IPS DF 6.9 (cell line): ENCODE data around the gene HTRA2.

Experiments used
- DNase-seq: peaks from one replicate; pipeline ENCODE4 v3.0.0-alpha.2; 2013; ENCODE audit warnings: low read depth, low spot score
- H3K27ac ChIP-seq: one replicate; pipeline ENCODE4 v1.5.1; 2013; ENCODE audit warnings: low read length, control low read depth
- H3K27me3 ChIP-seq: 2 replicates; pipeline ENCODE4 v1.6.1; 2013; ENCODE audit warnings: mild to moderate bottlenecking, low read length; ENCODE audit not compliant: control insufficient read depth, insufficient read depth
- H3K36me3 ChIP-seq: 2 replicates; pipeline ENCODE4 v1.6.1; 2013; ENCODE audit warnings: low read length; ENCODE audit not compliant: control insufficient read depth, insufficient read depth
- H3K4me1 ChIP-seq: 2 replicates; pipeline ENCODE4 v1.6.1; 2013; ENCODE audit warnings: low read length; ENCODE audit not compliant: control insufficient read depth, insufficient read depth
- H3K4me3 ChIP-seq: 2 replicates; pipeline ENCODE4 v1.5.1; 2013; ENCODE audit warnings: mild to moderate bottlenecking, low read length
- H3K9me3 ChIP-seq: 2 replicates; pipeline ENCODE4 v1.6.1; 2013; ENCODE audit warnings: low read length, inconsistent platforms; ENCODE audit not compliant: control insufficient read depth, insufficient read depth
- WGBS: extraction: QIAGEN DNeasy Blood & Tissue Kit; methylation state at CpG from one replicate; pipeline ENCODE4 v1.1.7; 2013; ENCODE audit warnings: mixed read lengths, missing lambda C conversion rate; ENCODE audit not compliant: insufficient read length, insufficient coverage; 5-methylcytosine and 5-hydroxymethylcytosine counted together

Gene HTRA2

DNA sequence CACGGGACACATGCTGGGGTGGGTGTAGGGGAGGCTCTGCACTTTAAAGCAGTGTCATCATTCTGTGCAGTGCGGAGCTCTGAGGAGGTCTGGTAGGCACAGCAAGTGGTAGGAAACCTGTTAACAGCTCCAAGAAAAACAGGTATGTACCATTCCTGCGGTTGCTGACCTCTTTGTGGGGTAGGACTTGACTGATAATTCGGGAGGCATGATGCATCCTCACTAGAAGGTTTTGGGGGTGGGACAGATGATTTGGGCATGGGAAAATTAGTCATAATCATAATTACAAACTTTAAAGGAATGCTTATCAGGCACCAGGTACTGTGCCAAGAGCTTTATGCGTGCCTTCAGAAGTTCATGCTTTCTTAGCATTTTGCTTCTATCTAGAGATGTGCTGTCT is 34.5 kb downstream of the HTRA2 start:
- no CpG with 5 or more reads among the region's 5 CpGs for WGBS
- no peak overlapping the region for H3K4me3 ChIP-seq
- no peak overlapping the region for H3K27ac ChIP-seq

GRCh38 chr2:74566076-74566753 is 36.5 kb downstream of the HTRA2 start:
- Histone ChIP-seq H3K27me3 (no peaks in the 10 kb centered on the region), H3K4me1 (no peaks in the 10 kb centered on the region), H3K4me3 (no peak overlapping the region), H3K9me3 (no peaks in the 10 kb centered on the region), H3K36me3 (peaks cover 3% of the 10 kb centered on the region; the same call in 1 of the 2 replicates), H3K27ac (no peak overlapping the region)
- DNase-seq, result no peak
- no CpG with 5 or more reads among the region's 7 CpGs for WGBS

More for the DNA sequence above, 34.5 kb downstream of the HTRA2 start:
- H3K9me3 ChIP-seq, result no peaks in the 10 kb centered on the region
- no peak for DNase-seq
- H3K36me3 ChIP-seq, result peaks cover 3% of the 10 kb centered on the region; the same call in 1 of the 2 replicates
- no peaks in the 10 kb centered on the region for H3K27me3 ChIP-seq
- H3K4me1 ChIP-seq, result peaks cover 3% of the 10 kb centered on the region; the same call in 1 of the 2 replicates

- Histone ChIP-seq H3K4me3 (no peak overlapping the region), H3K27ac (no peak overlapping the region), H3K9me3 (no peaks in the 10 kb centered on the region), H3K36me3 (peaks cover 3% of the 10 kb centered on the region; the same call in 1 of the 2 replicates), H3K27me3 (no peaks in the 10 kb centered on the region), H3K4me1 (no peaks in the 10 kb centered on the region)
- DNase-seq, result no peak
Observed at GRCh38 chr2:74566754-74567085, 37.0 kb downstream of the HTRA2 start.

GRCh38 chr2:74567881-74568280 is 38.1 kb downstream of the HTRA2 start:
- no peak overlapping the region for H3K4me3 ChIP-seq
- DNase-seq, result no peak
- no CpG with 5 or more reads among the region's 5 CpGs for WGBS
- H3K4me1 ChIP-seq, result no peaks in the 10 kb centered on the region
- H3K9me3 ChIP-seq, result no peaks in the 10 kb centered on the region
- no peak overlapping the region for H3K27ac ChIP-seq
- peaks cover 3% of the 10 kb centered on the region; the same call in 1 of the 2 replicates for H3K36me3 ChIP-seq
- H3K27me3 ChIP-seq, result no peaks in the 10 kb centered on the region

DNA sequence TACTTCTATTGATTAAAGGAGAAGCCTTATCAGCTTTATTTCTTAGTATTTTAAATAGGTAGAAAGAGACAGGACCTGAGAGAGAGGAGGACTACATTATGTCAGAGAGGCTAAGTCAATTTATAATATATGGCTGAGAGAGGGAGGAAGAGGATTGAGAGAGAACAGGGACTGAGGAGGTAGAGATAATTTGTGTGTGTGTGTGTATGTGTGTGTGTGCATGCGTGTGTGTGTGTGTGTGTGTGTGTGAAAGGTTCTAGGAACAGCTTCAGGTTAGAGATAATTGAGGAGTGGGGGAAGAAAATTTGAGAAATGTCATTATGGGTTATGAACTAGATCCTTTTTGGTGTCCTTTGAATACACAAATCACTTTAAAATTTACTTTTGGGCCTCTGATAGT is 40.0 kb downstream of the HTRA2 start:
- no CpG with 5 or more reads among the region's 1 CpG for WGBS

GRCh38 chr2:74571058-74571457 is 41.3 kb downstream of the HTRA2 start:
- Histone ChIP-seq H3K27ac (no peak overlapping the region), H3K9me3 (no peaks in the 10 kb centered on the region), H3K4me1 (no peaks in the 10 kb centered on the region), H3K36me3 (no peaks in the 10 kb centered on the region), H3K4me3 (no peak overlapping the region), H3K27me3 (no peaks in the 10 kb centered on the region)
- no peak for DNase-seq
- WGBS, result no CpG with 5 or more reads among the region's 1 CpG

More for the DNA sequence above, 40.0 kb downstream of the HTRA2 start:
- DNase-seq, result no peak
- H3K27me3 ChIP-seq, result no peaks in the 10 kb centered on the region
- H3K9me3 ChIP-seq, result no peaks in the 10 kb centered on the region
- H3K4me3 ChIP-seq, result no peak overlapping the region
- H3K27ac ChIP-seq, result no peak overlapping the region
- no peaks in the 10 kb centered on the region for H3K36me3 ChIP-seq
- H3K4me1 ChIP-seq, result no peaks in the 10 kb centered on the region

- no peak for DNase-seq
- no CpG with 5 or more reads among the region's 3 CpGs for WGBS
- no peaks in the 10 kb centered on the region for H3K9me3 ChIP-seq
- H3K27me3 ChIP-seq, result no peaks in the 10 kb centered on the region
- no peak overlapping the region for H3K27ac ChIP-seq
- H3K4me1 ChIP-seq, result no peaks in the 10 kb centered on the region
- H3K36me3 ChIP-seq, result no peaks in the 10 kb centered on the region
- H3K4me3 ChIP-seq, result no peak overlapping the region
Observed at GRCh38 chr2:74572178-74572925, 42.6 kb downstream of the HTRA2 start.

- 0 out of 2 replicates have a peak, but pooled peaks cover 1% of the 10 kb centered on the region for H3K4me1 ChIP-seq
- WGBS, result no CpG with 5 or more reads among the region's 7 CpGs
- DNase-seq, result no peak
- H3K27me3 ChIP-seq, result no peaks in the 10 kb centered on the region
- no peak overlapping the region for H3K27ac ChIP-seq
- H3K4me3 ChIP-seq, result no peak overlapping the region
- no peaks in the 10 kb centered on the region for H3K36me3 ChIP-seq
- no peaks in the 10 kb centered on the region for H3K9me3 ChIP-seq
Observed at GRCh38 chr2:74573747-74574562, 44.2 kb downstream of the HTRA2 start.

DNA sequence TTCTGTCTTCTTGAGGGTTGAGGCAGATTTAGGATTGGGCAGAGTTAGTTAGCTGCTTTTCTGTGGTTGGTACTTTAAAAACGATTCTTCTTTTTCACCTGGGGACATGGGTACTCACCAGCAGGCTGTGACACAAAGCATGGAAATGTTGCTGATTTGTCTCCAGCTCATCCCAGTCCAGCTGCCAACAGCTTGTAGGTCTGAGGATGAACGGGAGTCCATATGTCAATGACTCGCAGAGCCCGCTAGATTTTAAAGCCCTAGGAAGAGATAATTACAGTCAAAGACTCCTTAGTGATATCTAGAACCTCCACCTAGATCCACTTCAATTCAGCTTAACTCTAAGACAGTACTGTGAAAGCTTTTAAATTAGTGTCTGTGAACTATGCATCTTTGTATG is 45.6 kb downstream of the HTRA2 start:
- Histone ChIP-seq H3K9me3 (no peaks in the 10 kb centered on the region), H3K4me1 (0 out of 2 replicates have a peak, but pooled peaks cover 1% of the 10 kb centered on the region), H3K36me3 (no peaks in the 10 kb centered on the region), H3K27me3 (no peaks in the 10 kb centered on the region), H3K27ac (no peak overlapping the region), H3K4me3 (no peak overlapping the region)
- no peak for DNase-seq
- WGBS, result no CpG with 5 or more reads among the region's 4 CpGs

GRCh38 chr2:74576211-74576862 is 46.6 kb downstream of the HTRA2 start:
- H3K36me3 ChIP-seq, result no peaks in the 10 kb centered on the region
- H3K4me1 ChIP-seq, result 0 out of 2 replicates have a peak, but pooled peaks cover 1% of the 10 kb centered on the region
- no peak for DNase-seq
- H3K9me3 ChIP-seq, result no peaks in the 10 kb centered on the region
- no peak overlapping the region for H3K27ac ChIP-seq
- no peaks in the 10 kb centered on the region for H3K27me3 ChIP-seq
- no peak overlapping the region for H3K4me3 ChIP-seq
- WGBS, result no CpG with 5 or more reads among the region's 7 CpGs
